PC-9 (cell line): Measurements from ENCODE around the gene SUPV3L1. TPM values are rescaled to one million over a fixed set of nuclear protein-coding genes. Genes with fewer than 3 reads are reported as not detected.

Source experiments
- BruUV-seq: library from RNA; stranded (reverse); fragments of 400-500 nt; replicated peaks from 2 replicates; lab custom pipeline; 2021; lab: Mats Ljungman, UMichigan
- CTCF ChIA-PET: fragments of 300-600 bp; sonication (Branson Sonifier 250); formaldehyde crosslinking; loops from one replicate; lab custom pipeline; 2022; ENCODE audit warnings: antibody characterized with exemption; lab: Charles Lee
- POLR2A ChIA-PET: fragments of 300-600 bp; sonication (Branson Sonifier 250); formaldehyde crosslinking; loops from one replicate; lab custom pipeline; 2022; ENCODE audit warnings: antibody characterized with exemption; ENCODE audit not compliant: unreplicated experiment; lab: Charles Lee
- DNase-seq, 2 experiments: peaks; one replicate each; pipeline versions ENCODE4 v3.0.0 to v3.0.0-alpha.2; 2015 to 2022; ENCODE audit warnings: mixed read lengths in 1 of 2
- H2AFZ ChIP-seq: fragments of 200-600 bp; sonication (generic); 2 replicates; pipeline ENCODE4 v1.8.1; 2017; ENCODE audit warnings: antibody characterized with exemption
- H3F3A ChIP-seq: fragments of 200-600 bp; sonication (generic); 2 replicates; pipeline ENCODE4 v1.8.1; 2017; ENCODE audit warnings: antibody characterized with exemption, mild to moderate bottlenecking, low read depth; ENCODE audit not compliant: insufficient read depth
- H3K27ac ChIP-seq: fragments of 200-600 bp; sonication (generic); 2 replicates; pipeline ENCODE4 v1.6.1; 2016; ENCODE audit warnings: mixed run types
- H3K27me3 ChIP-seq: fragments of 200-600 bp; sonication (generic); 2 replicates; pipeline ENCODE4 v1.6.1; 2016; ENCODE audit warnings: low read depth, mixed run types; ENCODE audit not compliant: insufficient read depth
- H3K36me3 ChIP-seq: fragments of 200-600 bp; sonication (generic); 2 replicates; pipeline ENCODE4 v1.6.1; 2016; ENCODE audit warnings: low read depth, mixed run types
- H3K4me1 ChIP-seq: fragments of 200-600 bp; sonication (generic); replicated peaks from 2 replicates; pipeline ENCODE4 v1.6.1; 2016; ENCODE audit warnings: mixed run types; ENCODE audit not compliant: insufficient read depth
- H3K4me2 ChIP-seq: fragments of 200-600 bp; sonication (generic); 2 replicates; pipeline ENCODE4 v1.6.1; 2017; ENCODE audit warnings: mixed run types
- H3K4me3 ChIP-seq: fragments of 200-600 bp; sonication (generic); 2 replicates; pipeline ENCODE4 v1.6.1; 2016; ENCODE audit warnings: mixed run types
- H3K79me2 ChIP-seq: fragments of 200-600 bp; sonication (generic); 2 replicates; pipeline ENCODE4 v1.6.1; 2017; ENCODE audit warnings: low read depth, mixed run types
- H3K9me2 ChIP-seq: fragments of 200-600 bp; sonication (generic); 2 replicates; pipeline ENCODE4 v1.8.1; 2017; ENCODE audit warnings: mild to moderate bottlenecking; ENCODE audit not compliant: insufficient read depth
- H3K9me3 ChIP-seq: fragments of 200-600 bp; sonication (generic); 2 replicates; pipeline ENCODE4 v1.8.1; 2016; ENCODE audit warnings: low read depth; ENCODE audit not compliant: insufficient read depth
- H4K20me1 ChIP-seq: fragments of 200-600 bp; sonication (generic); 2 replicates; pipeline ENCODE4 v1.8.1; 2017; ENCODE audit not compliant: insufficient read depth
- EZH2 ChIP-seq: fragments of 200-600 bp; sonication (generic); IDR thresholded peaks from 2 replicates; pipeline ENCODE4 v1.8.0; 2017; ENCODE audit warnings: antibody characterized with exemption, low read depth
- intact Hi-C: fragments of 100-400 bp; cut with micrococcal nuclease; formaldehyde crosslinking; loops from one replicate; pipeline ENCODE4 v1.10.0; 2022; ENCODE audit not compliant: unreplicated experiment
- total RNA-seq: library from RNA; stranded (reverse); gene quantifications from 2 replicates; pipeline ENCODE4 v1.2.3, GENCODE V29; 2021
- TF ChIP-seq, protein P1 (sequence below): fragments of 200-600 bp; sonication (generic); conservative IDR thresholded peaks from 2 replicates; pipeline ENCODE4 v1.6.1; 2017; ENCODE audit warnings: mixed run types, antibody characterized with exemption, mild to moderate bottlenecking, moderate library complexity

The SUPV3L1 gene
- total RNA-seq, 1 experiment from 2014 or later, result 55.7 TPM

DNA sequence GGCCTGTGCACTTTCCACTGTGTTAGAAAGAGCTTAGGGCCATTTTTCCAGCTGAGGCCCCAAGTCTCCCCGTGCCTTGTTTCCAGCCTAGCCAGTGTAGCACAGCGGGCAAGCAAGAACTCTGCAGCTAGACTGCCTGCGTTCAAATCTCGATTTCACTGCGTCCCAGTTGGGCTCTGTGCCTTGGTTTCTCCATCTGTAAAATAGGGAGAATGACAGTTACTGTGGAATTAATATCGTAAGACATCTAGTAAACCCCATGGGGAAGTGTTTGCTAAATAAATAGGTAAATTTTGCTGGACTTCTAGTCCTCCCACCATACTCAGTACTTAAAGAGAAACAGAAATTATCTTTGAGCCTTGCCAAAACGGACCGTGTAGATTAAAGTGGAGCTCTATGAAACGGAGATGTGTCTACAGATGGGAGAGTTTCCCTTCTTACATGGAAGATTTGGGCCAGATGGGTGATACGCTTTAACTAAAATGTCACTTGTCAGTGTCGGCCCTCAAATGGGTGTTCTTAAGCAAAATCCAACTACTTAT, 36.6 kb downstream of the SUPV3L1 start:
- H3K4me1 ChIP-seq, result peaks cover 37% of the 10 kb centered on the region
- ChIA-PET POLR2A (interaction anchor here (0.5 to 0.8 kb wide), 2 partner anchors 17 to 174 kb away, joined by 6 read pairs; no protein-coding TSS in a partner anchor), CTCF (interaction anchor here (1.0 kb wide), 1 partner anchor 190 kb away, joined by 3 read pairs; no protein-coding TSS in a partner anchor)
- no peak for TF ChIP-seq EZH2
- TF ChIP-seq, protein P1, sequence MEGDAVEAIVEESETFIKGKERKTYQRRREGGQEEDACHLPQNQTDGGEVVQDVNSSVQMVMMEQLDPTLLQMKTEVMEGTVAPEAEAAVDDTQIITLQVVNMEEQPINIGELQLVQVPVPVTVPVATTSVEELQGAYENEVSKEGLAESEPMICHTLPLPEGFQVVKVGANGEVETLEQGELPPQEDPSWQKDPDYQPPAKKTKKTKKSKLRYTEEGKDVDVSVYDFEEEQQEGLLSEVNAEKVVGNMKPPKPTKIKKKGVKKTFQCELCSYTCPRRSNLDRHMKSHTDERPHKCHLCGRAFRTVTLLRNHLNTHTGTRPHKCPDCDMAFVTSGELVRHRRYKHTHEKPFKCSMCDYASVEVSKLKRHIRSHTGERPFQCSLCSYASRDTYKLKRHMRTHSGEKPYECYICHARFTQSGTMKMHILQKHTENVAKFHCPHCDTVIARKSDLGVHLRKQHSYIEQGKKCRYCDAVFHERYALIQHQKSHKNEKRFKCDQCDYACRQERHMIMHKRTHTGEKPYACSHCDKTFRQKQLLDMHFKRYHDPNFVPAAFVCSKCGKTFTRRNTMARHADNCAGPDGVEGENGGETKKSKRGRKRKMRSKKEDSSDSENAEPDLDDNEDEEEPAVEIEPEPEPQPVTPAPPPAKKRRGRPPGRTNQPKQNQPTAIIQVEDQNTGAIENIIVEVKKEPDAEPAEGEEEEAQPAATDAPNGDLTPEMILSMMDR, result no peak
- peak overlapping the region; percentile 97 for H3K27ac ChIP-seq
- no peaks in the 10 kb centered on the region for H4K20me1 ChIP-seq
- intact Hi-C loops, result loop anchor here (2.0 kb wide), 1 partner anchor 16 kb away; no protein-coding TSS in a partner anchor
- H3K9me2 ChIP-seq, result no peaks in the 10 kb centered on the region
- TSS peak; percentile 45 for BruUV-seq
- H3F3A ChIP-seq, result peaks cover 29% of the 10 kb centered on the region
- peak overlapping the region; percentile 52 for H3K4me2 ChIP-seq
- no peak for DNase-seq
- no peaks in the 10 kb centered on the region for H3K27me3 ChIP-seq
- H3K79me2 ChIP-seq, result 0 out of 2 replicates have a peak, but pooled peaks cover 3% of the 10 kb centered on the region
- no peak overlapping the region for H2AFZ ChIP-seq
- H3K9me3 ChIP-seq, result no peaks in the 10 kb centered on the region
- peaks cover 14% of the 10 kb centered on the region; the same call in 1 of the 2 replicates for H3K36me3 ChIP-seq
- H3K4me3 ChIP-seq, result no peak overlapping the region

DNA sequence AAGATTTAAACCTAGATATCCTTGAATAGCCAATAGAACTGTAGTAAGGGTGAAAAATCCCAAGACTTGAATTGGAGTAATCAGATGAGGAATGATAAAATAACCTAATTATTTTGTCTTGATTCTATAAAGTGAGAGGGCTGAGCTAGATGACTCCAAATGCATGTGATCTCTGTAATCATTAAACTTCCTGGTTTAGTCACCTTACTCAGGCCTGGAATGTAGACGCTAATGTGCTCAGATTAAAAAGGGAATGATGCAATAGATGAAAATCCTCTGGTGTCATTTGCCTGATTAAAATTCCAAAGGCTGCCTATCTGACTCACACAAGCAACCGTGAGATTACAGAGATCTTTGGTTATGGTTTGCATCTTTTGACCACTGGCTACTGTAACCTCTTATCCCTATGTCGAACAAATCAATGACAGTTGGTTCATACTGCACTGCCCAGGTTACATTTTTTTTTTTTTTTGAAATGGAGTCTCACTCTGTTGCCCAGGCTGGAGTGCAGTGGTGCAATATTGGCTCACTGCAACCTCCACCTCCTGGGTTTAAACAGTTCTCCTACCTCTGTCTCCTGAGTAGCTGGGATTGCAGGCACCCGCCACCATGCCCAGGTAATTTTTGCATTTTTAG, 37.2 kb downstream of the SUPV3L1 start:
- no TSS peak for BruUV-seq
- Histone ChIP-seq H3F3A (peaks cover 35% of the 10 kb centered on the region), H3K9me2 (no peaks in the 10 kb centered on the region), H3K4me1 (peaks cover 43% of the 10 kb centered on the region), H3K27ac (peak overlapping the region; percentile 97), H3K36me3 (peaks cover 14% of the 10 kb centered on the region; the same call in 1 of the 2 replicates), H2AFZ (no peak overlapping the region), H3K4me2 (peak overlapping the region; percentile 52), H4K20me1 (no peaks in the 10 kb centered on the region), H3K9me3 (no peaks in the 10 kb centered on the region), H3K27me3 (no peaks in the 10 kb centered on the region), H3K79me2 (0 out of 2 replicates have a peak, but pooled peaks cover 3% of the 10 kb centered on the region), H3K4me3 (no peak overlapping the region)
- DNase-seq, result peak; percentile 40 to 99
- intact Hi-C loops, result loop anchor here (2.0 kb wide), 1 partner anchor 16 kb away; no protein-coding TSS in a partner anchor
- TF ChIP-seq, protein P1, result no peak
- TF ChIP-seq EZH2, result no peak
- POLR2A ChIA-PET, result interaction anchor here (0.5 to 1.1 kb wide), 3 partner anchors 15 to 173 kb away, joined by 4 to 6 read pairs (median 6); no protein-coding TSS in a partner anchor
- CTCF ChIA-PET, result interaction anchor here (1.0 kb wide), 1 partner anchor 189 kb away, joined by 3 read pairs; no protein-coding TSS in a partner anchor

DNA sequence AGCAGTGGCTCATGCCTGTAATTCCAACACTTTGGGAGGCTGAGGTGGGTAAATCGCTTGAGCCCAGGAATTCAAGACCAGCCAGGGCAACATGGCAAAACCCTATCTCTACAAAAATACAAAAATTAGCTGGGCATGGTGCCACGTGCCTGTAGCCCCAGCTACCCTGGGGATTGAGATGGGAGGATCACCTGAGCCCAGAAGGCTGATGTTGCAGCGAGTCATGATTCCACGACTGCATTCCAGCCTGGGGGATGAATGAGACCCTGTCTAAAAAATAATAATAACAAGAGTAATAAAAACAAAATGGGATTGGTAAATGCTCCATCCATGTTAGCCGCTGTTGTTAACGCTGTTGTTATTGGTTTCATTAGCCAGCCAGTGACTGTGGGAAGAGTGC, 38.8 kb downstream of the SUPV3L1 start:
- Histone ChIP-seq H3K4me1 (peaks cover 59% of the 10 kb centered on the region), H3K9me3 (no peaks in the 10 kb centered on the region), H2AFZ (no peak overlapping the region), H3K36me3 (peaks cover 14% of the 10 kb centered on the region; the same call in 1 of the 2 replicates), H3K27ac (peak overlapping the region; percentile 97; the same call in 1 of the 2 replicates), H3K79me2 (0 out of 2 replicates have a peak, but pooled peaks cover 3% of the 10 kb centered on the region), H3K4me2 (no peak overlapping the region), H3K27me3 (no peaks in the 10 kb centered on the region), H3F3A (peaks cover 47% of the 10 kb centered on the region), H4K20me1 (no peaks in the 10 kb centered on the region), H3K9me2 (no peaks in the 10 kb centered on the region), H3K4me3 (no peak overlapping the region)
- intact Hi-C loops, result no loop called here
- TF ChIP-seq, protein P1, result no peak
- TF ChIP-seq EZH2, result no peak
- BruUV-seq, result no TSS peak
- ChIA-PET CTCF (no interaction called here), POLR2A (no interaction called here)
- no peak for DNase-seq
